GM18519 (cell line): ENCODE measurements around the gene AKT1S1.

ENCODE experiments used
- ATAC-seq: cut with Tn5 transposase; IDR thresholded peaks from one replicate; pipeline ENCODE4 v1.9.1; 2021; ENCODE audit warnings: mild to moderate bottlenecking, moderate library complexity; ENCODE audit not compliant: unreplicated experiment, low FRiP score

The AKT1S1 gene

GRCh38 chr19:49887037-49887664 is 10.0 kb upstream of the AKT1S1 start:
- ATAC-seq, result no peak

DNA sequence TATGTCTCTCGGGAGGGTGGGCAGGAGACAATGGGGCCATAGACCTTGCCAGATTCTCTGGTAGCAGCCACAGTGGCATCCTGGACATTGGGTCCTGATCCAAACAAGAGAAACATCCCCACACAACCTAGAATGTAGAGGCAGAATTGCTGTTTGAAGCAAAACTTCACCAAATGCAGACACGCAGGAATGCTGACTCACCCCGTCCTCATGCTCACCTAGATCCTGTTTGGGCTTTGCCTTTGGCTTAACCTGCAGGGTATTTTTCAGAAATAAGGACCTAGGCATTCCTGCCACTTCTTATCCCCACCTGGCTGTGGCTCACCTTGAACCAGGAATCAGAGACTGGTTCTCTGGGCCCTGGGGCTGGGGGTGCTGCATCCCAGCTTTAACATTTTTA is 7.6 kb upstream of the AKT1S1 start:
- ATAC-seq, result no peak

DNA sequence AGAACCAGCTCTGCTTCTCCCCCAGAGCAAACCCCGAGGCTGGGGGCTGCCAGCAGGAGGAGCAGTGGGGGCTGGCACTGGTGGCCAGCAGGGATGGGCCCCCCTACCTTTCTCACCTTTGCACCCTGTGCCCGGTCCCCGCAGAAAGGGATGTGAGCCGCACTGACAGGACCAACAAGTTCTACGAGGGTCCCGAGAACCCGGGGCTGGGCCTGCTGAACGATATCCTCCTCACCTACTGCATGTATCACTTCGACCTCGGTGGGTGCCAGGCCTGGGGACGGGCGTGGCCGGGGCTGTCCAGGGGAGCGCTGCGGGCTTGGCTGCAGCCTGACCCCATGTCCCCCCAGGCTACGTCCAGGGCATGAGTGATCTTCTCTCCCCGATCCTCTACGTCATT is 7.0 kb upstream of the AKT1S1 start:
- no peak for ATAC-seq

DNA sequence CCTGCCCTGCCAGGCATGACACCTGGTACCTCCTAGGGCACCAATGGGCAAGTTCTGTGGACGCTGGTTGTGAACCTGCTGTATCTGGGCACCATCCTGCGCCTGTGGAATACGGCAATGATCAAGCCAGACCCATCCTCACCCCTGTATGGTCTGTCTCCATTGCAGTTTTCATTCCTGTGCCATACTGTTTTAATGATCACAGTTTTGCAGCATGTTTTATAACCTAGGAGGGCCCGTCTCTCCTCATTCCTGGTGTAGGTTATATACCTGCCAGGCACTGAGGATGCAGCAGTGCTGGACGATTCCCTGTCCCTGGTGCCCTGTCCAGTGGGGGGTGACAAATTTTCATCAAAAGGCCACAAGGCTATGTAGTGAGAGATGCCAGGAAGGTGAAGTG is 5.9 kb upstream of the AKT1S1 start:
- no peak for ATAC-seq

- no peak for ATAC-seq
These were observed 5.5 kb upstream of the AKT1S1 start for GRCh38 chr19:49882643-49883042.

DNA sequence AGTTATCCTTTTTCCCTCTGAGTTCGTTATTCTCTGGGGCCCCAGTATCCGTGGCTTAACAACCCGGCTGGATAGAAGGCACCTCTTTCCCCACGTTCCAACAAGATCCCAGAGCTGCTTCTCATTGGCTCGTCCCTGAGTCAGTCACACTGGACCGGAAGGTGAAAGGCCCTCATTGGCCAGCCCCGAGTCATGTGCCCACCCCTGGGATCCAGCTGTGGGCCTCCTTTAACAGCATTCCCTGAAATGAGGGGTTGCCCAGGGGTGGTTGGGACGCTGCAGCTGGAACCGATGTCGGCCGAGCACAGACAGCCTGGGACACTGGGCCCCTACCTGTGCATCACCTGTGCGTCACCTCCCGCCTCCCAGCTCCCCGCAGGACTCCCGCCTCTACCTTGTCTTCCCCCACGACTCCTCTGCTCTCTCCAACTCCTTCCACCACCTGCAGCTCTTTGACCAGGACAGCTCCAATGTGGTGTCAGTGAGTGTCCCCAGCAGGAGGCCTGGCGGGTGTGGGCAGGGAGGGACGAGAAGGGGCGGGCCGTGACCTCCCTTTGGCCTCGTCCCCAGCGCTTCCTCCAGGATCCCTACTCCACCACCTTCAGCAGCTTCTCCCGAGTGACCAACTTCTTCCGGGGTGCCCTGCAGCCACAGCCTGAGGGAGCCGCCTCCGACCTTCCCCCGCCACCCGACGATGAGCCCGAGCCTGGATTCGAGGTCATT is 4.7 kb upstream of the AKT1S1 start:
- no peak for ATAC-seq

DNA sequence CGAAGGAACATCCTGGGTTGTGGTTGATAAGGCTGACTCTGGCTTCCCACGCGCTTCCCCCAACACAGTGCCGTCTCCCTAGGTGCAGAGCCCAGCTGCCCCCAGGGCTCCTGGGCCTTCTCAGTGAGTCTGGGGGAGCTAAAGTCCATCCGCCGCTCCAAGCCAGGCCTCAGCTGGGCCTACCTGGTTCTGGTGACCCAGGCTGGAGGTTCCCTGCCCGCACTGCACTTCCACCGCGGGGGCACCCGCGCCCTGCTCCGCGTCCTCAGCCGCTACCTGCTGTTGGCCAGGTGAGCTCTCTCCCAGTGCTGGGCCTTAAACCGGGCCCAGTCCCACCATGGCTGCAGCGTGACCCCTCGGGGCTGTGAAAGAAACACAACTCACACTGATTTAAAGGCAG is 4.0 kb upstream of the AKT1S1 start:
- ATAC-seq, result no peak

GRCh38 chr19:49880162-49880869 is 3.2 kb upstream of the AKT1S1 start:
- ATAC-seq, result no peak

DNA sequence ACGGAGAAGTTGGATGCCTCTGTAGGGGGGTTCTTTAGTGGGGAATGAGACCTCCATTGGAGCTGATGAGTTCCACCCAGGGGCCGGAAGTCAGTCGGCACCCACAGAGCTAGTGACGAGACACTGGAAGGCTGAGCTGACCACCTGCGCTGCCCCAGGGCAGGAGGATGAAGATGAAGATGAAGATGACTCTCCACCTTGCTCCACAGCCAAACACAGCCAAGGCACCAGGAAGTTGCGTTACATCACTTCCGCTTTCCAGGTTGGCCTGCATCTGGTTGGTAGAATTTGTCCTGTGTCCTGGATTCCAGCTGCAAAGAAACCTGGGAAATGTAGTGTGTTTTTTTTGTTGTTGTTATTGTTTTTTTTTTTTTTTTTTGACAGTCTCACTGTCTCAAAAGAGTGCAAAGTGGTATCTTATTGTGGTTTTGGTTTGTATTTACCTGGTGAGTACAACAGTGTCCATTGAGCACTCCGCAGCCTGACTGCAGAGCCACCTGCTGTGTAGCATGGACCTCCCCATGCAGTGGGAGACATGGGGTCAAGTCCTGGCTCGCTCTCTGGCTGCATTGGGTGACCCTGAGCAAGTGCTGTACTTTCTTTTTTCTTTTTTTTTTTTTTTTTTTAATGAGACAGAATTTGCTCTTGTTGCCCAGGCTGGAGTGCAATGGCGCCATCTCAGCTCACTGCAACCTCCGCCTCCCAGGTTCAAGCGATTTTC is 2.2 kb upstream of the AKT1S1 start:
- ATAC-seq, result no peak

GRCh38 chr19:49878744-49879070 is 1.6 kb upstream of the AKT1S1 start:
- ATAC-seq, result no peak

DNA sequence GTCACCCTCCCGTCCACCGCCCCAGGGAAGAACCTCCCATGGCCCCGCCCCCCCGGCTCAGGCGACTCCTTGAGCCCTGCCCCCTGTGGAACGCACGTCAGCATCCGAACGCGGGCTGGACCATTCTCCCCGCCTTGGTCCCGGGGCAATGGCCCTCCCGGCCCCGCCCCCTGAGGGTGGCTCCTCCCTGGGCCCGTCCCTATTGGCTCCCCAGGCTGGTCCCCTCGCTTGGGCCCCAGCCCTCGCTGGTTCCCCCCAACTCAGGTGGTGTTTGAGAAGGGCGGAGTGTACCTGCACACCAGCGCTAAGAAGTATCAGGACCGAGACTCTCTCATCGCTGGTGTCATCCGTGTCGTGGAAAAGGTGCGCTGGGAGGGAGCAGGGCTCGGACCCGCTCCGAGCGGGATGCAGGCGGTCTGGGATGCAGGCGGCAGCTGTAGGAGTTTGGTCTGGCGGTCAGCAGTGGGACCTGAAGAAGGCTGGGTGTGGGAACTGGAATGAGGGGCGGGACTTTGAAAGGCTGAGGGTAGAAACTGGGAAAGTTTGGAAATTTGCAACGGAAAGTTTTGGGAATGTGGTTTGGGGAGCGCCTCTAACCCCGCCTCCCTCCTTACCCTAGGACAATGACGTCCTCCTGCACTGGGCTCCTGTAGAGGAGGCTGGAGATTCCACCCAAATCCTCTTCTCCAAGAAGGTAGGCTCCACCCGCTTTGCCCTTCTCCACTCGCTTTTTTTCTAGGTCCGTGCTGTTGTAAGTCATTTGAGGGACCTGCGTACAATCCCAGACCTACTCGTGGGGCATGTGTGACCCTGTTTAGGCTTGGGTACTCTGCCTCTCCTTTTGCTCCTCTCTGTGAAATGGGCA is 956 bp upstream of the AKT1S1 start:
- ATAC-seq, result peak; percentile 23

DNA sequence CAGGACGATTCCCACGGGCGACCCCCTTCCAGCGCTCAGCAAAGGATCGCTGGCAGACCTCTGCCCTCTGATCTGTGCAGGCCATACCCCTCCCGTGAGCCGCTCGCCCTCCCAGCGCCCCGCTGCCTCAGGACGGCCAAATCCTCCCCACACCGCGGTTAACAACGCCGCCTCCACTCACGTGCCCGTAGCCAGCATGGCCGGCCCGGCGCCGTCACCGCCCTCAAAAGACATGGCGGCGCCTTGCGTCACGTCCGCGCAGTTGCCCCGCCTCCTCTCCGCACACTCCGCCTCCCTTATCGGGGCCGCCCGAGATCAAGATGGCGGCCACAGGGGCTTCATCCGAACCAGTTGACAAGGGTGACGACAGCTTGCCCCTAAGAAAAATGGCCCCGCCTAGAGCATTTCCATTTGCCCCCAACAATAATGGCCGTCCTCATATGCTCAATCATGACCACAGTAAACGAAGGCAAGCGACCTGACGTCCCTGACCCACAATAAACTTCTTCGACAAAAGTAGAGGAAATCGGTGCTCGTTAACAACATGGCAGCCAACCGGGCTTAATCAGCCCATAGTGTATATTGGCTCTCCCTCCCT is 634 bp downstream of the AKT1S1 start:
- ATAC-seq, result peak; percentile 38

DNA sequence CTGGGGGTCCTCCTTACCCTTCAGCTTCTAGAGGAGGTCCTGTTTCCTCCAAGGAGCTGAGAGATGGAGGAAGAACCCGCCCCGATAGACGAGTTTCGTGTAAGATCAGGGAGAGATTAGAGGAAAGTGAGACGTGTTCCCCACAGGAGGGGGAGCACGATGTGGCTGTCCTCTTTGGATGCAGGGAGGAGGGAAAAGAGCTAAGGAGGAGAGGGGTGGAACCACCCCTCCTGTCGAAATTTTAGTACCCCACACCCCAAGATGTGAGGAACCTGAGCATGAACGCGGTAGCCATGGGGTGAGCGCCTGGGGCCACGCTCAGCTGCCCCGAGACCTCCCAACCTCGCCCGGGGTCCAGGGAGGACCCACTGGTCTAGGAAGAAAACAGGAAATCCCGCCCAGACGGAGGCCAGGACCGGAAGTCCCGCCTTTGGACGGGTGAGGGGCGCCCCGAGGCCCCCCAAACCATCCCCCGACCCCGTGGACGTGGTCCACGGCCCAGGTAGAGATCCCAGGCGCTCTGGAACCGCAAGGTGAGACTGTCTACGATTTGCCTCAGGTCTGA is 1.2 kb downstream of the AKT1S1 start:
- no peak for ATAC-seq

GRCh38 chr19:49875177-49875576 is 2.0 kb downstream of the AKT1S1 start:
- no peak for ATAC-seq

- no peak for ATAC-seq
These were observed 2.5 kb downstream of the AKT1S1 start for GRCh38 chr19:49874503-49875157.

DNA sequence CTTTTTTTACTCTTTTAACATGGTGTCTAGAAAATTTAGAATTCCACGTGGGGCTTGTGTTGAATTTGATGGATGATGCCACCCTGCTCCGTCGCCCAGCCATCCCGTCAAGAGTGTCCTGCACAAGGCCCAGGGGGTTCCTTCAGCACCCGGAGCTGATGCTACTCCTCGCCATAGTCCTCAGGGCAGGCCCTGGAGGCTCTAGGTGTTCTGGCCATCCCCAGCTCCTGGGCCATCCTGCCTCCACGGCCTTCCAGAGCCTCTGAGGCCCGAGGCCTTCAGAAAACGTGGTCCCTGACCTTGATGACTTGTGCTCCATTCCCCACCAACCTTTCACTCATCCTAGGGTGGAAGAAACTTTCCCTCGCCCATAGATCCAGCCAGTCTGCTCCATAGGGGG is 3.3 kb downstream of the AKT1S1 start:
- no peak for ATAC-seq

DNA sequence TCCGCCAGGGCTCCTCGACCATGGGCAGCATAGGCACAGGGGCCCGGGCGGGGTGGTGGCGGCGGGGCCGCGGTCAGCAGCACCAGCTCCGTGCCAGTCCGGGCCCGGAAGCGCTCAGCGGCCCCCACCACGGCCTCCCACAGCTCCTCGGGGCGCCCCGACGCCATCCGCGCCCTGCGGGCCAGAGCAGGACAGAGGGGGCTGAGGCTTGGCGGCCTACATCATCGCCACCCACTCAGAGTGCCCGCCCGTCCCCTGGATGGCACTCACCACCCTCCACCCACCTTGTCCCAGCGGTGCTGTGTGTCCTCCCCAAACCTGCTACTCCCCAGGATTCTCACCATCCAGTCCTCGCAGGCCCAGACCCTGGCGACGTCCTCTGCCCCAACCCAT is 4.0 kb downstream of the AKT1S1 start:
- ATAC-seq, result no peak

DNA sequence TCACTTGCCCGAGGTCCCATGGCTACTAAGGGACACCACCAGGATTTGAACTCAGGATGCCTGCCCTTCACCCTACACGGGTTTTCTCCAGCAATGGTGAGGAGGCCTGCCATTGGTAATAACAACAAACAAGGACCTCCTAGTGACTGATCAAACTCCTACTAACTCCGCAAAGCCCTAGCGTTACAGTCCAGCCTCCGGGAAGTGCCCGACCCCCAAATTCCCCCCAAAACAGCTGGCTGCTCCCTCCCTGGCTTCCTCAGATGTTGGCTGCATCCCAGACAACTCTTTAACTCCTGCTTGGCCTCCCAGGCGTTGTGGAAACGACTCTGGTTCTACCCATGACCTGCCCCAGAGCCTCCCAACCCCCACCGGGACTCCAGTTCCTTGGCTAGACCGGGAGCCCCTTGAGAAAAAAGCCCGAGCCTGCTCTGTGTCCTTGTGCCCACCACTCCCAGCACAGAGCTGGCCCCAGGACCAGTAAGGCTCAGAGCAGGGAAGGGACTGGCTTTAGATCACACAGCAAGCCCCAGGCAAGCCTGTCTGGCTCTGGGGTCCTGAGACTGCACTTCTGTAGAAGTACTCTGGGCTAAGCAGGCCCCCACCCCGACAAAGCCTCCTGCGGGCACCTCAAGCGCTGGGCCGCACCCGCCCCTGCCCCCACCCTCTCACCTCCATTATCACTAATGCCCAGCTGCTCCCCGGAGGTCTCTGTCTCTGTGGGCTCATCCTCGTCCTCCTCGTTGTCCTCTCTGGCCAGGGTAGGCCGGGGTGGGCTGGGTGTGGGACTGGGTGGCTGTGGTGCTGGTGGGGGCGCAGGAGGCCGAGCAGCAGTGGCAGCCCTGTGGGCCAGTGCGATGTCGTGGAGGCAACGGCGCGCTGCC is 4.7 kb downstream of the AKT1S1 start:
- ATAC-seq, result no peak
